Activated CD8-positive, alpha-beta memory T cell treated with anti-CD3 and anti-CD28 coated beads, Interleukin-2, amount 50 U/mL, for 24 hours (primary cell): Measurements from ENCODE around the gene ADA.
"Not testable (repeated sequence)": the region's sequence is repeated elsewhere in the genome, so short reads cannot be mapped to it uniquely, and the experiment has no call there.

Source experiments
- DNase-seq: peaks from one replicate; pipeline ENCODE4 v3.0.0-alpha.2; 2020; ENCODE audit errors: extremely low read depth

ADA gene

DNA sequence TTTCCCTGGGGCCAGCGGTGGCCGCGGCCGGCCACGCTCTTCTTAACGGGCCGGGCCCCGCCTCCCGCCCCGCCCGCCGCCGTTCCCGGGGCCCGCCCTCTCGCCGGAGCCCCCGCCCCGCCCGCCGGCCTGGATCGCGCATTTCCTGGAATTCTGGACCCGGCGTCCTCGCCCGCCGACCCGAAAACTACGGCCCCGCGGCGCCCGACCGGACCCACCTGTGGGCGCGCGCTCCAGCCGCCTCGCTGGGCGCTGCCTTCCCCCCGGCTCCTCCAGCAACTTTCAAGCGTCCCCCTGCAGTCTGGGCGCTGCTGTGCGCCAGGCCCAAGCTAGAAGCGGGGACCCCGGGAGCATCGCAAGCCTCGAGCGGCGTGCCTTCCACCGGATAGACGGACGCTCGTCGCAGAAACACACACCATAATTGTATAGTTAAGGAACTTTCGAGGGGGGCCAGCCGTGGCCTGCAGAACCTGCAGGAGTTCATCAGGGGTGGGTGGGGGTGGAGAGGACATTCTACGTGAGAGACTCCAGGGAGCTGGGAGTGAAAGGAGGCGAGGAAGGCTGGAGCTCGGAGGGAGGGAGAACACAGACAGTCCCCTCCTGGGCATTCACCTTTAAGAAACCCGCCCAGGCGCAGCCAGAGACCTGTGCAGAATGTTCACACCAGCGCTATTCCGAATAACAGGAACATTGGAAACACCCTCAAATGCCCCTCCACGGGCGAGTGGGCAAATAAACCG, at the start of gene ADA:
ADA (minus strand) TSS at position 16 of the 740 bp plus-strand sequence. CDS start 92 bp downstream, outside the sequence.
- DNase-seq: no peak

DNA sequence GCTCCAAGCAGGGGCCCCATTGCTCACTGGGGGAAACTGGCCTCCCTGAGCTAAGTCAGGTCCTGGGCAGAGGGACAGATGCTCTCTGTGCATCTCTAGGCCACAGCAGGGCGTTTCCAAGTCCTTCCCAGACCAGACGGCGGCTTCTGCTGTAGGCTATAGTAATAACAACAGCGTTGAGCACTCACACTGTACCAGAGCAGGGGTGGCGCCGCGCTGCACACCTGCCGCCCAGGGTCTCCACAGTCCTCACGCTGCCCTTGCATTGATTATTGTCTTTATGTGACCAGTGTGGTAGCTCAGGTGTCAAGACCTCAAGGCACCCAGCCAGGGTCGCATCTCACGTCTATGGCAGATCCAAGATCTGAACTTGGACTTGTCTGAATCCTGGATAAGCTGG, 48.8 kb upstream of the ADA start:
- DNase-seq: no peak

DNA sequence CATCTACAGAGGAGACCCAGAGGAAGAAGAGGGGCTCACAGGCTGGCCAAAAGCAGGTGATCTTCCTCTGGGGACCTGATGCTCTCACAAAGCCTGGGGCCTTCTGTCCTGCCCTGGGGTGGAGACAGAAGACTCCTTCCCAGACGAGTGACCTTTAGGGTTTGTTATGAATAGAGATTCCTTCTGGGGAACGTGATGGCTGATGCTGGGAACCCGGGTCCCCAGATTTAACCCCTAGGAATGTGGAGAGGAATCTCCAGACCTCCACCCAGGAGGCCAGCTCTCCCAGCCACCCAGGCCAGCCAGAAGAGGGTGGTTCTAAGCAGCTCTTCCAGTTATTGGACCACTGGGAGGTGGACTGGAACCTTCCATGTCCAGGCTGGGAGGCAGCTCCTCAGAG, 46.9 kb upstream of the ADA start:
- DNase-seq: no peak

DNA sequence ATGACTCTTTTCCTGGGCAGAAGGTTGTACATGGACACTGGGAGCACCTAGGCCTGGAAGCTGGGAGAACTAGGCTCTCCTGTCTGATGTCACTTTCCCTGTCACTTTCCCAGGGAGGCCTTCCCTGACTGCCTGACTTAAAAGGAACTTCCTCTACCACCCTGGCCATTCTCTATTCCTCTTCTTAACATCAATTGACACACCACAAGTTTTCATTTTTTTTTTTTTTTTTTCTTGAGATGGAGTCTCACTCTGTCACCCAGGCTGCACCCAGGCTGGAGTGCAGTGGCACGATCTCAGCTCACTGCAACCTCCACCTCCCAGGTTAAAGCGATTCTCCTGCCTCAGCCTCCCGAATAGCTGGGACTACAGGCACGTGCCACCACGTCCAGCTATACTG, 45.5 kb upstream of the ADA start:
- not testable (repeated sequence) for DNase-seq

DNA sequence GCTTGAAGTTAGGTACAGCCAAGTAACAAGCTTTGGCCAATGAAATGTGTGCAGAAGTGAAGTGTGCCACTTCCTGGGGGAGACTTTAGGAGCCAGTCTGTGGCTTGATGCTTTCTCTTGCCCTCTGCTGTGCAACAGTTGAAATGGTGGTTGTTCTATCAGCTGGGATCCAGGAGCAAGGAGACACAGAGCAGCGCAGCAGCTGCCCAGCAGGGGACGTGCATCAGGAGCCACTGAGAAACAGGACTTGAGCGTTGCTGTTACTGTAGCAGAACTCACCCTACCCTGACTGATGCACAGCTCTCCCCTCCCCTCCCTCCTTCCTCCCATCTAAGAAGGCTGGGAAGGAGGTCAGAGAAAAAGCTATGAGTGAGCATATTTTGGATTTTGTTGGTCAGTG, 44.8 kb upstream of the ADA start:
- DNase-seq: no peak

DNA sequence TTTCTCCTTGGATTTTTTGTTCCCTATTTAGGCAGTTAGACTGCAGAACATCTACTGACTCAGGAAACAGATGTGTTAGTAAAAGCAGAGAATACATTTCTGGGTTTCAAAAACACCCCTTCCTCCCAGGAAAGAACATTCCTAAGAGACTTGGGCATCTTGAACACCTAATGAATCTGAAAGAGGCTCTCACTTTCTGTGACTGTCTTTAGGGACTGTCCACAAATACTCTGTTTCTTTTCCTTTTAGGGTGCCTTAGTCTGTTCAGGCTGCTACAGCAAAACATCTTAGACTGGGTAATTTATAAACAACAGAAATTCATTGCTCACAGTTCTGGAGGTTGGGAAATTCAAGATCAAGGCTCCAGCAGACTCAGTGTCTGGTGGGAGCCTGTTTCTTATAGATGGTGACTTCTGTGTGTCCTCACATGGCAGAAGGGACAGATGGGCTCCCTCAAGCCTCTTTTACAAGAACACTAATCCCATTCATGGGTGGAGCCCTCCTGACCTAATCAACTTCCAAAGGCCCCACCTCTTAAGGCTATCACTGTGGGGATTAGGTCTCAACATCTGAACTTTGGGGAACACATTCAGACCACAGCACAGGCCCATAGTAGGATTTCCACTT, 44.3 kb upstream of the ADA start:
- no peak for DNase-seq

DNA sequence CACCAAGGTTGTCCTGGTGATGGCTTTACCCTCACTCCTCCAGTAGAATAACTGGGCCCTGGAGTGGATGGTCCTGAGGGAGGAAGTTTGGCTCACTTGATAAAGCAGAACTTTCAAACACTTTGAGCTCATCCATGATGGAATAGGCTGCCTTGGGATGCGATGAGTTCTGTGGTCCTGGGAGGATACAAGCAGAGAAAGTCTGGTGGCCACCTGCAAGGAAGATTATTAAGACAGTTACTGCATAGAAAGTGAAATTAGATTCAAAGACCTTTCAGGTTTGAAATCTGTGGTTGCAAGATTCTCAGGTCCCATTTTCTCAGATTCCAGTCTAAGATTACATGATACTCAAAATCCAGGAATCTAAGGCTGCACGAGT, 43.8 kb upstream of the ADA start:
- DNase-seq: no peak

DNA sequence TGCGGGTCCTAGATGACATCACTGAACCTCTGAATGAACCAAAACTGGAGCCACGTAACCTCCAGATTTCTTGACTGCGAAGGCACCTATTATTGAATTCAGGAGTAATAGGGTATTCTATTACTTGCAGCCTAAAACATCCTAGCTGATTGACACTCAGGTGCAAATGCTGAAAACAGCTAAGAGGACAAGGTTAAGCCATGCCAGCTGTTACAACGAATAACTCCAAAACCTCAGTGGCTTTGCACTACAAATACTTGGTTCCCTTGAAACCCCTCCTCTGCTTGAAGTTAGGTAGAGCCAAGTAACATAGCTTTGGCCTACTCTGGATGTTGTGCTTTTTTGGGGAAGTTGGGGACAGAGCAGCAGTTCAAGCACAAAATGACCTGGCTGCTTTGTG, 42.7 kb upstream of the ADA start:
- no peak for DNase-seq

DNA sequence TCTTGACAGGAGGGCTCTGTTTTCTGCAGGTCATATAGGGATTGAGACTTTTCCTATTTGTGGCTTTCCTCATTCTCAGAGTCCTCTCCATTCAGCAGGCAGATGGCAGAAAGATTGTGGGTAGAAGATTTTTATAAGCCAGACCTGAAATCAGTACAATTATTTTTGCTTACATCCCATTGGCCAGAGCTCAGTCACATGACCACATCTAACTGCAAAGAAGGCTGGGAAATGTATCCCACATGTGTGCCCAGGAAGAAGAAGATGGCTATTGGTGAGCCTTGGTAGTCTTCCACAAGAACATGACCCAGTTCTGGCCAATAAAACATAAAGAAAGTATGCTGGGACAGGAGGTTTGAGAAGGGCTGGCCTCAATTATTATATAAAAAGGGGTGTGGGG, 42.1 kb upstream of the ADA start:
- DNase-seq: no peak

DNA sequence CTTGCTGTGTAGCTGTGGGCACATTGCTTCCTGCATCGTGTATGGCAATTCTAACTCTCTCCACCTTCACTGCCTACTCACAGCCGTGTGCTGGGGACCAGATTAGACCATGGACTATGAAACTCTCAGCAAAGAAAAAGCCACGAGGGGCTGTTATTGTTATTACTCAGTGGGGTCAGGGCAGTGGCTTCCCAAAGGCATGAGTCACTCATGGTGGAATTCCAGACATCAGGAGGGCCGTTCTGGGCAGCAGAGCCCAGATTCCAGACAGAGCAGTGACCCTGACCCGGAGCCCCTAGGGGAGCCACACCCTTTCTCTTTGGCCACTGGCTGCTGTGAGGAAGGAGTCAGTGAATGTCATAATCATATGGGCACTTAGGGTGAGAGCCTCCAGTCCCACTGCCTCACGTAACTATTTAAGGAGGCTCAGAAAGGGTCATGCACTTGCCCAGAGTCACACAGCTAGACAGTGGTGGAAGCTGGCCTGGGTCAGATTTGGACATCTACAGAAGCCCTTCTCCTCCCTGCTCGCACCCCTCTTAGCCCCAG, 41.5 kb upstream of the ADA start:
- no peak for DNase-seq

DNA sequence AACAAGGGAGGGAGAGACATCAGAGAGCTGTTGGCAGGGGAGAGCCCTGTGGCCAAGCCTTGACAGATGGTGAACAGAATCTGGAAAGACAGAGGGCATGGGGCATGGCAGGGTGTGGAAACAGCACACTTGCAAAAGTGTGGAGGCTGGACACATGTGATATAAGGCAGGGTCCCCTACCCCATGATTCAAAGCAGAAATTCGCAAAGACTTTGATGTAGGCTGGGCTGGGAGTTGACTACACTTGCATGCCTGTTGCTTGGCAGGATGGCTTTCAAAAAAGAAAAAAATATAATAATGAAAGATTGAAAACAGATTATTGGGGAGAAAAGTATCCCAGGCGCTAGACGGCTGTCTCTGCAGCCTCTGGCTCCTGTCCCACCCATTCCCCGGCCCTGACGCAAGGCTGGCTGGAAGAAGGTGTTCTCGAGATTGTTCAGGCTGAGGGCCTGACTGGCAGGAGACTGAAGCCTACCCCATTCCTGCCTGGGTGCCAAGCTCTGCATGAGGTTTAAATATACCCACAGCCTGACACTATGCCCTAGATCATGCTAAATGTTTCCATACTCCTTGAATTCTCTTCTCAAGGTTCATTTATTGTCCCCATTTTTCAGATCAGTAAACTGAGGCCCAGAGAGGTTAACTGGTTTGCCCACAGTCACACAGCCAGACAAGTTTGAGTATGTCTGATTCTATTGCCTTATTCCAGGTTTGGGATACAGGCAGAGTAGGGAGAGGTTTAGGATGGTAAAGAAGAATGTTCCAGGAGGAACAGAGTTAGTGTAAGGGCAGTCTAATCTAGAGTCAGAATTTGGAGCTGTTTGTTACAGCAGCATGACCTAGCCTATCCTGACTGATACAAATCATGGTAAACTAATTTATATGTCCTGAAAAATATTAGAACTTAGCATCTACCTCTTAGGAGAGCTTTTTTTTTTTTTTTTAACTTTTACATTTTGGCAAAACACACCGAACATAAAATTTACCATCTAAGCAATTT, 40.2 kb upstream of the ADA start:
- DNase-seq: no peak

DNA sequence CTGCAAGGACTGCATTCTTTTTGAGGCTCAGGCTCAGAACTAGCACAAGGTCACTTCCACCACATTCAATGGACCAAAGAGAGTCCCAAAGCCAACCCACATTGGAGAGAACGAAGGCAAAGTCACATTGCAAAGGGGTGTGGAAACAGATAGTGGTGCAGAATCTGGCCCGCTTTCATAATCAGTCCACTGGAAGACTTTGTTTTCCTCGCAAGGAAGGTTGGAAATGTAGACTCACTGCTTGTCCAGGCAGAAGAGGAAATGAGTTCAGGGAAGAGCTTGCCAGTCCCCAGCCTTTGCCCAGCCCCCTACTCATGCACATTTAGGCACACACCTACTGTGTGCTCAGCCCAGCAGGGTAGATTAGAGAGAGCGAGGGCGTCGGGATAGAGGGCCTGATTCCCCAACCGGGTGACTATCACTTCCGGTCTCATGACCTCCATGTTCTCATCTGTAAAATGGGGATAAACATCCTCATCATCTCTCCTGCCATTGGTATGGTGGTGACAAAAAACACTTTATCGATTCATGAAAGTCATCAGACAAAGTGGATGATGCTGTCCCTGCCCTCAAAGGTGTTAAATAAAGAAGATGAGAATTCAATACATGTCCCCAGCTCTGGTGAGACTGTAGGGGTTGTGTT, 39.4 kb upstream of the ADA start:
- no peak for DNase-seq

DNA sequence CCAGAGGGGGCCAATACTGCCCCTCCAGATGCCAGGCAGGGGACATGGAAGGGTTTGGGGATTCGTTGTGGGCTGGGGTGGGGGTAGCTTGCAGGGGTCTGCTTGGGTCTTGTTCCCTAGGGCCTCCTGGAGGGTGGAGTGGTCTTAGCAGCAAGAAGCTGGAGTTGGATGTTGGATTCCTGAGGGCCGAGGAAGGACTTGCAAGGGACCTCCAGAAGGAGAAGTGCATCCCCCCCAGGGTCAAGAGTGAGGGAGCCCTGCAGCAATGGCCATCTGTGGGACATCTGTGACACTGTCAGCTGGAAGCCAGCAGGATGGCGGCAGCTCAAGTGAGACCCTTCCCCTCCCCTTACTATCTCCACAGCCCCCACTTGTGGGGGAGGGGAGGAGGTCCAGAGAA, 38.3 kb upstream of the ADA start:
- DNase-seq: no peak

DNA sequence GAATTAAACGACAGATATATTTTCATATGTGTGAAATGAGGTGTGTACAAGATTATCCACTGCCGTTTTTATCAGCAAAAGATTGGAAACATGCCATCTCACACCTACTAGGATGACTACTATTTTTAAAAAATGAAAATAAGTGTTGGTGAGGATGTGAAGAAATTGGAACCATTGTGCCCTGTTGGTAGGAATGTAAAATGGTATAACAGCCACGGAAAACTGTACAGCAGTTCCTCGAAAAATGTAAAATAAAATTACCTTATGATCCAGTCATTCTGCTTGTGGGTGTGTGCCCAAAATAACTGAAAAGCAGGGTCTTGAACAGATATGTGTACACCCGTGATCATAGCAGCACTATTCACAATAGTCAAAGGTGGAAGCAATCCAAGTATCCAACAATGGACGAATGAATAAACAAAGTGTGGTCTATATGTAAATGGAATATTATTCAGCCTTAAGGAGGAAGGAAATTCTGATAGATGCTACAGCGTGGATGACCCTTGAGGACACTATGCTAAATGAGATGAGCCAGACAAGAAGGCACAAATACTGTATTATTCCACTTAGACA, 36.6 kb upstream of the ADA start:
- no peak for DNase-seq

DNA sequence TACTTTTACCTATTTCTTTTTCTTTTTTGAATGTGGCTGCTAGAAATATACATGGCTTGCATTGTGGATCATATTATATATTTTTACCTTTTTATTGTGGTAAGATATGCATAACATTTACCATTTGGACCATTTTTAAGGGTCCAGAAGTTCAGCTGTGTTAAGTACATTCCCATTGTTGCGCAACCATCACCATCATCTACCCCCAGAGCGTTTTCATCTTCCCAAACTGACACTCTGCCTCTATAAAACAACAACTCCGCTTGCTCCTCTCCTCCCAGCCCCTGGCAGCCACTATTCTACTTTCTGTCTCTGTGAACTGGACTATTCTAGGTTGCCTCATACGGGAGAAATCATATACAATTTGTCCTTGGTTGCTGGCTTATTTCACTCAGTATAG, 35.4 kb upstream of the ADA start:
- DNase-seq: no peak

DNA sequence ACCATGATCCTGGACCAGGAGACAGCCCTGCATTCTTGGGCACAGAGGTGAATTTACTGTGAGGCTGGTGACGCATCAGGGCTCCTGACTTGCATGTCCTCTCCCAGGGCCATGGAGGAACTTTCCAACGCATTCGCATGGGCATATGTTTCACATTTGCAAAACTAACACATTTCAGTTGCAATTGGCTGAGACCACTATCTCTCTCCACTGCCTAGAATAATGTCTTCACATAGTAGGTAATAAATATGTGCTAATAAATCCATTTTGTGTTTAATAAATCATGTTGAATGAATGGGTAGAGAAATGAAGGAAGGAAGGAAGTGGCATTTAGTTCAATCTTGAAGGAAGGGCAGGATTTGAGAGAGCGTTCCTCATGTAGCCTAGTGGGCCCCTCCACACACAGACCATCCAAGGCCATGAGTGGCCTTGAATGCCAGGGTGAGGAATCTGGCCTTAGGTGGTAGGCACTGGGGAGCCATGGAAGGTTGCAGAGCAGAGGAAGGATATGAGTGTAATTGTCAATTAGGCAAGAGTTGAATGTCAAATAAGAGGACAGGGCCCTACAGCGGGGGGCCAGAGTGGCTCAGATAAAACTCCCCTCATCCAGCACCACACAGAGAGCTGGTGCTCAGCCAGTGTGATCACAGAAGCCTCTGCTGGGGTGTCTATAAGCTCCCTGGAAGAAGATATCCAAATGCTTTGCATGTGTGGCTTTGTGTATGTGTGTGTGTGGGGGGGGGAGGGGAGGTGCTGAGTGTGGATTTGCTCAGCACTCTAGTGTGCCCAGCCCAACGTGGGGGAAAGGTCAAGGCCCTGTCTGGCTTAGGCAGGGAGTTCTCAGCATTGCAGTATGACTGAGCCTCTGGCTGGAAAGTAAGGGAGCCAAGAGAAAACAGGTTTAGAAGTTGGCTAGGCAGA, 32.8 kb upstream of the ADA start:
- no peak for DNase-seq

DNA sequence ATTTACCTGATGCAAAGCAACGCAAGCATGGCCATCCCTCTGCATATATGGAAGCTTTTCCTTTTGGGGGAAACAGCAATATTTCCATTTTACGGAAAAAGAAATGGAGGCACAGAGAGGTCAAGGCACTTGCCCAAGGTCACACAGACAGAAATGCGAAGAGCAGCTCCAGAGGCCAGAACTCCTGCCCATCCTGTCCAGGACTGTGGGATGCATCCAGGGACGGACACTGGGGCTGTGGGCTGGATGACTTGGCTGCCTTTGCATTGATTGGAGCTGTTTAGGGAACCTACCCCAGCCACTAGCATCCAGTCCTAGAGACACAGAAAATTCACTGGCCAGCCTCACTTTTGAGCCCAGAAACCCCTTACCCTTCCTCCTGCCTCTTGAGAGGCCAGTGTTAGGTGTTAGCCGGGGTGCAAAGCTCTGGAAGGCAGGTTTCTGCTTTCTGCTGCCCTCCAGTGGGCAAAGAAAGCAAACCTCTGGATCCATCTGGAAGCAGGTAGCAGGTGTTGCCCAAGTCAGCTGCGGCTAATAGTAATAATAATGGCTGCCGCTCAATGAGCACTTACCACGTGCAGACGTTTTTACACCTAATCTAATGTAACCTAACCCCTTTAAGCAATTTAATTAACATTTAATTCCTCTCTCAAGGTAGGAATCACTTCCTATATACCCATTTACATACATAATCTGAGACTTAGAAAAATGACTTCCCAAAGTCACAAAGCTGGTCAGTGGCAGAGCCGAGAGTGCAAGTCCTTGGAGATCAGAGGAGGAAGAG, 32.0 kb upstream of the ADA start:
- DNase-seq: no peak

DNA sequence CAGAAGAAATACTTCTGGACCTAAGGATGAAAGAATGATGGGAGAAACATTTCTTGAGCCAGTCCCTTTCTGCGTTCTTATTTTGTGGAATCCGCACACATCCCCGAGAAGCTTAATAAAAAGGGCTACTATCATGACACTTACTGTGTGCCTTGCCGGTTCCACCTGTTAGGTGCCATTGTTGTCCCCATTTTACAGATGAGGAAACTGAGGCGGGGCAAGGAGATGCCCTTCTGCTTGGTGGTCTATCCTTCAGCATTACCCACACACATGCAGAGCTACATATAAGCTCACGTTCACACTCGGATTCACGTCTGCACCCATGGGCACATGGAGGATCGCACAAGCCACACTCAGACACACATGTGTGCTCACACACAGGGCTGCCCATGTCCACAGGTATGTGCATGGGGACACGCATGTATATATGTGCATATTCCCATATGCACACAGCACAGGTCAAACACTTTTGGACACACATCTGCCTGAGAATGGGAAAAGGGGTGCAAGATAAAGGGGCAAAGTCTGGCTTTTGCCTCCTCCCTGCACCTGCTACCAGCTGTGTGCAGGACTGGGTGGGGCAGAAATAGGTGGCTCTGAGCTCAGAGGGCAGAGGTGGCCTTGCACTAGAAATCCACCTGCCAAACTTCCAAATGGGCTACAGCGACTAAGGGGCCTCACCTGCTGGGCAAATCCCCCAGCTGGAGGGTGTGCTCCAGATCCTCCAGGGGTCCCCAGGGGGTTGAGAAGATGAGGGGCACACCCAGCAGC, 30.5 kb upstream of the ADA start:
- DNase-seq: no peak
